Prostate gland (tissue), 2 donors: ENCODE measurements around the gene ZNF211. TPM values are rescaled to one million over a fixed set of nuclear protein-coding genes. Genes with fewer than 3 reads are reported as not detected.

Source experiments
- DNase-seq: peaks from one replicate; pipeline ENCODE4 v3.0.0-alpha.2; 2019; ENCODE audit warnings: low spot score
- H3K27ac ChIP-seq, 2 donors: fragments of 200-600 bp; sonication (generic); 2 replicates each; pipeline ENCODE4 v1.5.1; 2017 to 2019
- H3K27me3 ChIP-seq: fragments of 200-600 bp; sonication (generic); replicated peaks from 2 replicates; pipeline ENCODE4 v1.5.1; 2019; ENCODE audit not compliant: insufficient read depth
- H3K36me3 ChIP-seq, 2 donors: fragments of 200-600 bp; sonication (generic); 1 replicate in 1 of 2; 2 replicates in 1 of 2; pipeline versions ENCODE4 v1.5.1 to v1.8.1; 2017 to 2019
- H3K4me1 ChIP-seq: fragments of 200-600 bp; sonication (generic); replicated peaks from 2 replicates; pipeline ENCODE4 v1.5.1; 2019
- H3K4me3 ChIP-seq, 2 donors: fragments of 200-600 bp; sonication (generic); 2 replicates each; pipeline ENCODE4 v1.5.1; 2017 to 2019
- H3K9me3 ChIP-seq: fragments of 200-600 bp; sonication (generic); 2 replicates; pipeline ENCODE4 v1.5.1; 2017
- CTCF ChIP-seq, 4 experiments: fragments of 200-600 bp in 2 of 4; fragments of 450-650 bp in 2 of 4; sonication (generic) in 2 of 4; IDR thresholded peaks; 1 replicate in 3 of 4; 2 replicates in 1 of 4; pipeline ENCODE4 v1.5.1; 2016 to 2019; ENCODE audit warnings: antibody characterized with exemption in 4 of 4, mild to moderate bottlenecking in 2 of 4, moderate library complexity in 2 of 4
- POLR2A ChIP-seq: fragments of 450-650 bp; IDR thresholded peaks from one replicate; pipeline ENCODE4 v1.6.1; 2016; ENCODE audit warnings: antibody characterized with exemption, mild to moderate bottlenecking
- POLR2AphosphoS5 ChIP-seq: sonication (generic); formaldehyde crosslinking; IDR thresholded peaks from one replicate; pipeline ENCODE4 v1.6.1; 2017; ENCODE audit warnings: antibody characterized with exemption
- WGBS: methylation state at CpG from one replicate; pipeline ENCODE4 v1.1.5; 2018; 5-methylcytosine and 5-hydroxymethylcytosine counted together
- intact Hi-C: fragments of 100-400 bp; cut with DNase I; formaldehyde crosslinking; loops from one replicate; pipeline ENCODE4 v1.14.2; 2022
- total RNA-seq, 2 donors: library from RNA; depleted of rRNA; stranded (reverse); fragments of >200 nt; gene quantifications; one replicate each; pipeline ENCODE4 v1.1.0, GENCODE V29; 2016

Gene ZNF211
- total RNA-seq, 2 donors from 2014 or later, result 8.9 to 23.3 TPM

DNA sequence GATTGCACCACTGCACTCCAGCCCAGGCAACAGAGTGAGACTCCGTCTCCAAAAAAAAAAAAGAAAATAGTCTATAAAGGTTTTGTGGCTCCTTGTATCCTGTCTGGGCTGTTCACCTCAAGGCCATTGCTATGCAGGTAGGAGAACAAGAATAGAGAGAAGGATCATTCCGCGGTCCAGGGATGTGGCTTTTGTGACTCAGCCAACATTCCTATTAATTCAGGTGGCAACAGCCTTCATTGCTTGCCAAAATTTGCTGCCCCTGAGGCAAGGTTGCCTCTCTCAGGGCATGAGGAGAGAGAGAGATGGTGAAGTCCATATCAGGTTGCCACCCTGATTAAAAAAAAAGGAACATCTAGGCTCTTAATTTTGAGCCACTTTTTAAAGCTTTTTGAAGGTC is 56.8 kb downstream of the ZNF211 start:
- WGBS, result 76% methylated on average over 3 of the region's 3 CpGs
- intact Hi-C loops, result no loop called here
- no peak for TF ChIP-seq POLR2AphosphoS5
- no peak for TF ChIP-seq CTCF (IDR thresholded peaks at IDR 0.05)
- no peak for TF ChIP-seq POLR2A
- no peak for DNase-seq
- Histone ChIP-seq H3K36me3 (no peaks in the 10 kb centered on the region), H3K4me1 (no peaks in the 10 kb centered on the region), H3K9me3 (no peaks in the 10 kb centered on the region), H3K27ac (no peak overlapping the region), H3K27me3 (no peaks in the 10 kb centered on the region), H3K4me3 (no peak overlapping the region)

Other genes starting within 250 kb of the ZNF211 start
- gene ZNF548, start 243.3 kb upstream of the ZNF211 start, total RNA-seq, result 10 to 100 TPM; 20.4 to 27.4 TPM
- gene ZNF17, start 222.0 kb upstream of the ZNF211 start, total RNA-seq, result 10 to 100 TPM; 10.8 to 14.5 TPM
- gene ZNF749, start 197.8 kb upstream of the ZNF211 start, total RNA-seq, result 1 to 10 TPM; 5.5 to 8.6 TPM
- gene VN1R1, start 176.0 kb upstream of the ZNF211 start, total RNA-seq, result 1 to 10 TPM in 1 of 2 donors, under 1 TPM in 1; 0.96 to 4.8 TPM
- gene ZNF772, start 155.6 kb upstream of the ZNF211 start, total RNA-seq, result 10 to 100 TPM; 15.2 to 37.9 TPM
- gene ZNF419, start 145.4 kb upstream of the ZNF211 start, total RNA-seq, result 10 to 100 TPM; 15.4 to 16.0 TPM
- gene ZNF773, start 133.2 kb upstream of the ZNF211 start, total RNA-seq, result 10 to 100 TPM; 17.9 to 20.3 TPM
- gene ZNF549, start 105.8 kb upstream of the ZNF211 start, total RNA-seq, result 10 to 100 TPM in 1 of 2 donors, 1 to 10 TPM in 1; 7.4 to 11.7 TPM
- 10 to 100 TPM in 1 of 2 donors, 1 to 10 TPM in 1; 8.5 to 12.8 TPM for gene ZNF550, start 73.3 kb upstream of the ZNF211 start, total RNA-seq
- 1 to 10 TPM; 4.8 to 5.6 TPM for gene ZNF416, start 54.3 kb upstream of the ZNF211 start, total RNA-seq
- 1 to 10 TPM; 5.3 to 8.5 TPM for gene ZIK1, start 49.0 kb upstream of the ZNF211 start, total RNA-seq
- 1 to 10 TPM; 1.5 to 7.4 TPM for gene ZNF530, start 33.3 kb upstream of the ZNF211 start, total RNA-seq
- gene ZNF134, start 18.9 kb upstream of the ZNF211 start, total RNA-seq, result 10 to 100 TPM; 18.3 to 25.8 TPM
- gene ZSCAN4, start 35.8 kb downstream of the ZNF211 start, total RNA-seq, result not detected
- 10 to 100 TPM in 1 of 2 donors, 1 to 10 TPM in 1; 7.5 to 14.3 TPM for gene ZNF551, start 48.8 kb downstream of the ZNF211 start, total RNA-seq
- 1 to 10 TPM; 2.7 to 5.6 TPM for gene ZNF154, start 76.0 kb downstream of the ZNF211 start, total RNA-seq
- gene ZNF671, start 94.5 kb downstream of the ZNF211 start, total RNA-seq, result 1 to 10 TPM; 8.5 to 8.9 TPM
- gene ZNF776, start 113.6 kb downstream of the ZNF211 start, total RNA-seq, result 10 to 100 TPM; 20.1 to 22.5 TPM
- 10 to 100 TPM; 15.4 to 34.8 TPM for gene ZNF586, start 136.5 kb downstream of the ZNF211 start, total RNA-seq
- gene ZNF552, start 181.7 kb downstream of the ZNF211 start, total RNA-seq, result 10 to 100 TPM; 22.0 to 54.9 TPM
- gene ZNF587B, start 197.1 kb downstream of the ZNF211 start, total RNA-seq, result 10 to 100 TPM; 21.1 to 23.5 TPM
- 10 to 100 TPM; 32.1 to 49.7 TPM for gene ZNF587, start 216.7 kb downstream of the ZNF211 start, total RNA-seq